Lower lobe of right lung (tissue), 2 donors: Measurements from ENCODE around the gene PRKG1. TPM values are rescaled to one million over a fixed set of nuclear protein-coding genes. Genes with fewer than 3 reads are reported as not detected.

ENCODE experiments used
- ATAC-seq, 2 donors: fragments of 200-7000 bp; cut with Tn5 transposase; one replicate each; pipeline ENCODE4 v1.9.1; 2020 to 2022; ENCODE audit warnings: mild to moderate bottlenecking in 2 of 2, moderate library complexity in 2 of 2
- DNase-seq: peaks from one replicate; pipeline ENCODE4 v3.0.0-alpha.2; 2020
- H3K27ac ChIP-seq: fragments of 200-600 bp; one replicate; pipeline ENCODE4 v1.8.0; 2022
- H3K27me3 ChIP-seq: fragments of 200-600 bp; one replicate; pipeline ENCODE4 v1.8.0; 2022; ENCODE audit warnings: low read depth
- H3K36me3 ChIP-seq: fragments of 200-600 bp; one replicate; pipeline ENCODE4 v1.8.0; 2022; ENCODE audit warnings: mild to moderate bottlenecking
- H3K4me1 ChIP-seq: fragments of 200-600 bp; one replicate; pipeline ENCODE4 v1.8.0; 2022
- H3K4me3 ChIP-seq: fragments of 200-600 bp; one replicate; pipeline ENCODE4 v1.8.0; 2022; ENCODE audit warnings: mild to moderate bottlenecking
- H3K9me3 ChIP-seq: fragments of 200-600 bp; one replicate; pipeline ENCODE4 v1.8.0; 2022
- CTCF ChIP-seq: fragments of 200-600 bp; IDR thresholded peaks from one replicate; pipeline ENCODE4 v1.8.0; 2022; ENCODE audit warnings: antibody characterized with exemption, mild to moderate bottlenecking
- intact Hi-C: fragments of 100-400 bp; cut with DNase I; formaldehyde crosslinking; loops from one replicate; pipeline ENCODE4 v1.11.0; 2022
- total RNA-seq: library from RNA; stranded (reverse); fragmentation: NEBNext Ultra II Directional; extraction: Animal tissue kit (Norgen Biotek cat#: 25700); gene quantifications from one replicate; pipeline ENCODE4 v1.2.1, GENCODE V29; 2021
- donor health status: DM: no; HTN: yes; CAD: no; lungs with severe emphysema.

The PRKG1 gene
- total RNA-seq, 1 donor from 2014 or later: 23.6 TPM

- DNase-seq (no peak), ATAC-seq (no peak)
- Histone ChIP-seq H3K36me3 (no peaks in the 10 kb centered on the region), H3K9me3 (no peaks in the 10 kb centered on the region), H3K27ac (no peak overlapping the region), H3K4me3 (no peak overlapping the region), H3K4me1 (no peaks in the 10 kb centered on the region), H3K27me3 (no peaks in the 10 kb centered on the region)
- no peak for TF ChIP-seq CTCF
- intact Hi-C loops: no loop called here
Observed at GRCh38 chr10:51643734-51644133, 569.4 kb downstream of the PRKG1 start.

GRCh38 chr10:51649064-51649463, 574.8 kb downstream of the PRKG1 start:
- no peaks in the 10 kb centered on the region for H3K27me3 ChIP-seq
- TF ChIP-seq CTCF: no peak
- H3K27ac ChIP-seq: no peak overlapping the region
- H3K4me3 ChIP-seq: no peak overlapping the region
- DNase-seq: no peak
- intact Hi-C loops: no loop called here
- H3K4me1 ChIP-seq: no peaks in the 10 kb centered on the region
- H3K9me3 ChIP-seq: no peaks in the 10 kb centered on the region
- no peaks in the 10 kb centered on the region for H3K36me3 ChIP-seq
- no peak for ATAC-seq

GRCh38 chr10:51651063-51651462, 576.8 kb downstream of the PRKG1 start:
- Histone ChIP-seq H3K27me3 (no peaks in the 10 kb centered on the region), H3K4me3 (no peak overlapping the region), H3K9me3 (no peaks in the 10 kb centered on the region), H3K36me3 (no peaks in the 10 kb centered on the region), H3K4me1 (no peaks in the 10 kb centered on the region), H3K27ac (no peak overlapping the region)
- TF ChIP-seq CTCF: no peak
- intact Hi-C loops: no loop called here
- ATAC-seq (no peak), DNase-seq (no peak)

GRCh38 chr10:51653025-51653424, 578.7 kb downstream of the PRKG1 start:
- TF ChIP-seq CTCF: no peak
- no peak for ATAC-seq
- H3K9me3 ChIP-seq: no peaks in the 10 kb centered on the region
- H3K36me3 ChIP-seq: no peaks in the 10 kb centered on the region
- intact Hi-C loops: no loop called here
- H3K4me3 ChIP-seq: no peak overlapping the region
- no peaks in the 10 kb centered on the region for H3K27me3 ChIP-seq
- no peak for DNase-seq
- no peaks in the 10 kb centered on the region for H3K4me1 ChIP-seq
- no peak overlapping the region for H3K27ac ChIP-seq

- Histone ChIP-seq H3K36me3 (no peaks in the 10 kb centered on the region), H3K4me3 (no peak overlapping the region), H3K9me3 (no peaks in the 10 kb centered on the region), H3K4me1 (no peaks in the 10 kb centered on the region), H3K27ac (no peak overlapping the region), H3K27me3 (no peaks in the 10 kb centered on the region)
- DNase-seq (no peak), ATAC-seq (no peak)
- no peak for TF ChIP-seq CTCF
- intact Hi-C loops: no loop called here
Observed at GRCh38 chr10:51654918-51655317, 580.6 kb downstream of the PRKG1 start.

GRCh38 chr10:51656503-51656902, 582.2 kb downstream of the PRKG1 start:
- Histone ChIP-seq H3K27ac (no peak overlapping the region), H3K4me1 (no peaks in the 10 kb centered on the region), H3K4me3 (no peak overlapping the region), H3K9me3 (no peaks in the 10 kb centered on the region), H3K27me3 (no peaks in the 10 kb centered on the region), H3K36me3 (no peaks in the 10 kb centered on the region)
- DNase-seq (no peak), ATAC-seq (no peak)
- intact Hi-C loops: no loop called here
- no peak for TF ChIP-seq CTCF
